ENCODE measurements around the gene PUS3.

The PUS3 gene

GRCh38 chr11:125942771-125943428 is 39.9 kb upstream of the PUS3 start:
- Histone ChIP-seq H3K27ac (ENCODE audit: low read length) (no peak overlapping the region), H3K9me3 (ENCODE audit: insufficient read depth, low read length) (no peaks in the 10 kb centered on the region), H3K4me3 (ENCODE audit: low read length) (no peak overlapping the region), H3K4me2 (ENCODE audit: low read length) (no peak overlapping the region; the same call in 1 of the 2 replicates), H3K27me3 (ENCODE audit: low read depth, low read length) (no peaks in the 10 kb centered on the region), H3K9ac (ENCODE audit: low read length) (no peak overlapping the region), H3K36me3 (replicated peaks; ENCODE audit: low read depth, low read length) (no peaks in the 10 kb centered on the region), H3K79me2 (ENCODE audit: low read length) (no peaks in the 10 kb centered on the region), H2AFZ (ENCODE audit: low read depth, low read length) (no peak overlapping the region), H4K20me1 (ENCODE audit: insufficient read depth, low read length) (no peaks in the 10 kb centered on the region), H3K4me1 (ENCODE audit: low read length) (no peaks in the 10 kb centered on the region)
- TF ChIP-seq, protein P1, sequence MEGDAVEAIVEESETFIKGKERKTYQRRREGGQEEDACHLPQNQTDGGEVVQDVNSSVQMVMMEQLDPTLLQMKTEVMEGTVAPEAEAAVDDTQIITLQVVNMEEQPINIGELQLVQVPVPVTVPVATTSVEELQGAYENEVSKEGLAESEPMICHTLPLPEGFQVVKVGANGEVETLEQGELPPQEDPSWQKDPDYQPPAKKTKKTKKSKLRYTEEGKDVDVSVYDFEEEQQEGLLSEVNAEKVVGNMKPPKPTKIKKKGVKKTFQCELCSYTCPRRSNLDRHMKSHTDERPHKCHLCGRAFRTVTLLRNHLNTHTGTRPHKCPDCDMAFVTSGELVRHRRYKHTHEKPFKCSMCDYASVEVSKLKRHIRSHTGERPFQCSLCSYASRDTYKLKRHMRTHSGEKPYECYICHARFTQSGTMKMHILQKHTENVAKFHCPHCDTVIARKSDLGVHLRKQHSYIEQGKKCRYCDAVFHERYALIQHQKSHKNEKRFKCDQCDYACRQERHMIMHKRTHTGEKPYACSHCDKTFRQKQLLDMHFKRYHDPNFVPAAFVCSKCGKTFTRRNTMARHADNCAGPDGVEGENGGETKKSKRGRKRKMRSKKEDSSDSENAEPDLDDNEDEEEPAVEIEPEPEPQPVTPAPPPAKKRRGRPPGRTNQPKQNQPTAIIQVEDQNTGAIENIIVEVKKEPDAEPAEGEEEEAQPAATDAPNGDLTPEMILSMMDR (IDR thresholded peaks at IDR 0.05; ENCODE audit: low read depth, low read length): no peak
- TF ChIP-seq EZH2phosphoT487 (IDR thresholded peaks at IDR 0.05; ENCODE audit: low read depth): no peak

- Histone ChIP-seq H3K9ac (ENCODE audit: low read length) (no peak overlapping the region), H3K4me1 (ENCODE audit: low read length) (no peaks in the 10 kb centered on the region), H3K36me3 (replicated peaks; ENCODE audit: low read depth, low read length) (no peaks in the 10 kb centered on the region), H4K20me1 (ENCODE audit: insufficient read depth, low read length) (no peaks in the 10 kb centered on the region), H3K4me3 (ENCODE audit: low read length) (peak overlapping the region; percentile 22), H3K27ac (ENCODE audit: low read length) (no peak overlapping the region), H3K27me3 (ENCODE audit: low read depth, low read length) (no peaks in the 10 kb centered on the region), H2AFZ (ENCODE audit: low read depth, low read length) (peak overlapping the region; percentile 39; the same call in 1 of the 2 replicates), H3K79me2 (ENCODE audit: low read length) (no peaks in the 10 kb centered on the region), H3K9me3 (ENCODE audit: insufficient read depth, low read length) (no peaks in the 10 kb centered on the region), H3K4me2 (ENCODE audit: low read length) (peak overlapping the region; percentile 44)
- TF ChIP-seq EZH2phosphoT487 (IDR thresholded peaks at IDR 0.05; ENCODE audit: low read depth): no peak
- TF ChIP-seq, protein P1 (IDR thresholded peaks at IDR 0.05; ENCODE audit: low read depth, low read length): peak; percentile 80
Measured at GRCh38 chr11:125941619-125942611, 38.9 kb upstream of the PUS3 start.

- Histone ChIP-seq H4K20me1 (ENCODE audit: insufficient read depth, low read length) (no peaks in the 10 kb centered on the region), H3K4me3 (ENCODE audit: low read length) (no peak overlapping the region), H2AFZ (ENCODE audit: low read depth, low read length) (0 out of 2 replicates have a peak overlapping the region, but pooled peaks have one; percentile 39)
Measured at GRCh38 chr11:125941267-125941618, 38.2 kb upstream of the PUS3 start.

More at GRCh38 chr11:125941267-125941618, 38.2 kb upstream of the PUS3 start:
- Histone ChIP-seq H3K79me2 (ENCODE audit: low read length) (no peaks in the 10 kb centered on the region), H3K4me1 (ENCODE audit: low read length) (no peaks in the 10 kb centered on the region), H3K27me3 (ENCODE audit: low read depth, low read length) (no peaks in the 10 kb centered on the region), H3K4me2 (ENCODE audit: low read length) (no peak overlapping the region), H3K27ac (ENCODE audit: low read length) (no peak overlapping the region), H3K36me3 (replicated peaks; ENCODE audit: low read depth, low read length) (no peaks in the 10 kb centered on the region), H3K9ac (ENCODE audit: low read length) (no peak overlapping the region), H3K9me3 (ENCODE audit: insufficient read depth, low read length) (no peaks in the 10 kb centered on the region)
- TF ChIP-seq, protein P1 (IDR thresholded peaks at IDR 0.05; ENCODE audit: low read depth, low read length): no peak
- no peak for TF ChIP-seq EZH2phosphoT487 (IDR thresholded peaks at IDR 0.05; ENCODE audit: low read depth)

All from OCI-LY3 (cell line).